ENCODE results near the gene ZNF80. TPM values are rescaled to one million over a fixed set of nuclear protein-coding genes. Genes with fewer than 3 reads are reported as not detected.

Gene ZNF80
- total RNA-seq, 1 donor from 2014 or later = not detected

GRCh38 chr3:114213292-114213626, 24.1 kb downstream of the ZNF80 start:
- Mint-ChIP-seq H3K4me1 (ENCODE audit: low read depth, unreplicated experiment) (peaks cover 7% of the 10 kb centered on the region), H3K27ac (ENCODE audit: unreplicated experiment) (no peak overlapping the region), H3K27me3 (ENCODE audit: unreplicated experiment) (no peaks in the 10 kb centered on the region), H3K4me3 (ENCODE audit: unreplicated experiment) (no peak overlapping the region), H3K9me3 (ENCODE audit: unreplicated experiment) (peaks cover 2% of the 10 kb centered on the region), H3K36me3 (ENCODE audit: unreplicated experiment) (no peaks in the 10 kb centered on the region)
- TF ChIP-seq, protein P1, sequence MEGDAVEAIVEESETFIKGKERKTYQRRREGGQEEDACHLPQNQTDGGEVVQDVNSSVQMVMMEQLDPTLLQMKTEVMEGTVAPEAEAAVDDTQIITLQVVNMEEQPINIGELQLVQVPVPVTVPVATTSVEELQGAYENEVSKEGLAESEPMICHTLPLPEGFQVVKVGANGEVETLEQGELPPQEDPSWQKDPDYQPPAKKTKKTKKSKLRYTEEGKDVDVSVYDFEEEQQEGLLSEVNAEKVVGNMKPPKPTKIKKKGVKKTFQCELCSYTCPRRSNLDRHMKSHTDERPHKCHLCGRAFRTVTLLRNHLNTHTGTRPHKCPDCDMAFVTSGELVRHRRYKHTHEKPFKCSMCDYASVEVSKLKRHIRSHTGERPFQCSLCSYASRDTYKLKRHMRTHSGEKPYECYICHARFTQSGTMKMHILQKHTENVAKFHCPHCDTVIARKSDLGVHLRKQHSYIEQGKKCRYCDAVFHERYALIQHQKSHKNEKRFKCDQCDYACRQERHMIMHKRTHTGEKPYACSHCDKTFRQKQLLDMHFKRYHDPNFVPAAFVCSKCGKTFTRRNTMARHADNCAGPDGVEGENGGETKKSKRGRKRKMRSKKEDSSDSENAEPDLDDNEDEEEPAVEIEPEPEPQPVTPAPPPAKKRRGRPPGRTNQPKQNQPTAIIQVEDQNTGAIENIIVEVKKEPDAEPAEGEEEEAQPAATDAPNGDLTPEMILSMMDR (IDR thresholded peaks at IDR 0.05; ENCODE audit: partially characterized antibody, unreplicated experiment) = no peak
- no peak for DNase-seq

GRCh38 chr3:114212646-114213045, 24.7 kb downstream of the ZNF80 start:
- no peaks in the 10 kb centered on the region for H3K27me3 Mint-ChIP-seq (ENCODE audit: unreplicated experiment)
- peaks cover 2% of the 10 kb centered on the region for H3K9me3 Mint-ChIP-seq (ENCODE audit: unreplicated experiment)
- no peak overlapping the region for H3K4me3 Mint-ChIP-seq (ENCODE audit: unreplicated experiment)
- no peak overlapping the region for H3K27ac Mint-ChIP-seq (ENCODE audit: unreplicated experiment)
- no peak for DNase-seq
- no peaks in the 10 kb centered on the region for H3K36me3 Mint-ChIP-seq (ENCODE audit: unreplicated experiment)
- TF ChIP-seq, protein P1 (IDR thresholded peaks at IDR 0.05; ENCODE audit: partially characterized antibody, unreplicated experiment) = no peak
- peaks cover 7% of the 10 kb centered on the region for H3K4me1 Mint-ChIP-seq (ENCODE audit: low read depth, unreplicated experiment)

GRCh38 chr3:114207768-114208167, 29.6 kb downstream of the ZNF80 start:
- H3K4me1 Mint-ChIP-seq (ENCODE audit: low read depth, unreplicated experiment) = no peaks in the 10 kb centered on the region
- TF ChIP-seq, protein P1 (IDR thresholded peaks at IDR 0.05; ENCODE audit: partially characterized antibody, unreplicated experiment) = no peak
- no peaks in the 10 kb centered on the region for H3K27me3 Mint-ChIP-seq (ENCODE audit: unreplicated experiment)
- DNase-seq = no peak
- H3K4me3 Mint-ChIP-seq (ENCODE audit: unreplicated experiment) = no peak overlapping the region
- no peaks in the 10 kb centered on the region for H3K36me3 Mint-ChIP-seq (ENCODE audit: unreplicated experiment)
- no peak overlapping the region for H3K27ac Mint-ChIP-seq (ENCODE audit: unreplicated experiment)
- H3K9me3 Mint-ChIP-seq (ENCODE audit: unreplicated experiment) = peaks cover 2% of the 10 kb centered on the region

DNA sequence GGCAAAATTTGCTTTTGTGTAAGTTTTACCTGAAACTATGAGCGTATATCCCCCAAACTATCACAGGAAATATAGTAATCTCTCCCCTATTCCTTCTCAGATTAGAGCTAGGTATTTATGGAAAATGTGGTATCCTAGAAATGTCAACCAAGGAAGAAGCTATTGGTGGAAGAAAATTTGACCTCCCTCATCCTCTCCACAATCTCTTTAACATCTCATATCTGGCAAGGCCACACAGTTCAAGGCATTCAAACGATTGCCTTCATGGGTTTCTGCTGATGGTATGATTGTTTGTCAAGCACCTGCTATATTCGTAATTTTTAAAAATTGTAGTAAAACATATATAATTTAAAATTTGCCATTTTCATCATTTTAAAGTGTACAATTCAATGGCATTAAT, 31.0 kb downstream of the ZNF80 start:
- Mint-ChIP-seq H3K36me3 (ENCODE audit: unreplicated experiment) (no peaks in the 10 kb centered on the region), H3K9me3 (ENCODE audit: unreplicated experiment) (peaks cover 2% of the 10 kb centered on the region), H3K27me3 (ENCODE audit: unreplicated experiment) (no peaks in the 10 kb centered on the region), H3K4me3 (ENCODE audit: unreplicated experiment) (no peak overlapping the region), H3K27ac (ENCODE audit: unreplicated experiment) (no peak overlapping the region), H3K4me1 (ENCODE audit: low read depth, unreplicated experiment) (no peaks in the 10 kb centered on the region)
- TF ChIP-seq, protein P1 (IDR thresholded peaks at IDR 0.05; ENCODE audit: partially characterized antibody, unreplicated experiment) = no peak
- DNase-seq = no peak

DNA sequence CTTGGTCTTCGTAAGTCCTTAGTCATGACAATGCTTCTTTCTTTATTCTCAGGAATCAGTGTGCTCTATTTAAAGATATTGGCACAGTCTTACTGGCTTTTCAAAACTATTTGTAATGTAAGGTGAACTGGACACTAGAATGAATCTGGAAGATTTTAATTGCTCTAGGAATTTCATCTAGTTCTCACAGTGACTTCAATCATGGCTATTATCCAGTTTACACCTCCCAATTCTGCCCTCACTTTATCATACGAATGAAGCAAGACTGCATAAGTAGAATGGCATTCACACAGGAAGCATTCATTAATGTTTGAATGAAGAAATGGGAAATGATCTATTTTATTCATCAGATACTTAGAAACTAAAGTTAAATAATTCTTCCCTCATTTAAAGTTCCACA, 31.8 kb downstream of the ZNF80 start:
- no peaks in the 10 kb centered on the region for H3K9me3 Mint-ChIP-seq (ENCODE audit: unreplicated experiment)
- H3K27me3 Mint-ChIP-seq (ENCODE audit: unreplicated experiment) = no peaks in the 10 kb centered on the region
- H3K27ac Mint-ChIP-seq (ENCODE audit: unreplicated experiment) = no peak overlapping the region
- TF ChIP-seq, protein P1 (IDR thresholded peaks at IDR 0.05; ENCODE audit: partially characterized antibody, unreplicated experiment) = no peak
- H3K4me3 Mint-ChIP-seq (ENCODE audit: unreplicated experiment) = no peak overlapping the region
- no peaks in the 10 kb centered on the region for H3K4me1 Mint-ChIP-seq (ENCODE audit: low read depth, unreplicated experiment)
- DNase-seq = no peak
- H3K36me3 Mint-ChIP-seq (ENCODE audit: unreplicated experiment) = no peaks in the 10 kb centered on the region

Data from glutamatergic neuron (in vitro differentiated cells).